Esophagus squamous epithelium (tissue), 5 donors: ENCODE data around the gene TMEM200A. TPM values are rescaled to one million over a fixed set of nuclear protein-coding genes. Genes with fewer than 3 reads are reported as not detected.

ENCODE experiments used
- DNase-seq: peaks from one replicate; lab custom pipeline; 2025; lab: John Stamatoyannopoulos, UW
- H3K27ac ChIP-seq, 4 donors: fragments of 200-600 bp; sonication (generic); one replicate each; pipeline ENCODE4 v1.5.1; 2016 to 2019; ENCODE audit warnings: mild to moderate bottlenecking in 1 of 4
- H3K27me3 ChIP-seq, 4 donors: fragments of 200-600 bp; sonication (generic); 1 replicate in 3 of 4; 2 replicates in 1 of 4; pipeline versions ENCODE4 v1.5.1 to v1.6.0; 2017 to 2021; ENCODE audit warnings: antibody characterized with exemption in 1 of 4
- H3K36me3 ChIP-seq, 3 donors: fragments of 200-600 bp; sonication (generic); one replicate each; pipeline ENCODE4 v1.5.1; 2016 to 2019
- H3K4me1 ChIP-seq, 3 donors: fragments of 200-600 bp; sonication (generic); one replicate each; pipeline ENCODE4 v1.5.1; 2017 to 2019
- H3K4me3 ChIP-seq, 4 donors: fragments of 200-600 bp; sonication (generic); 1 replicate in 3 of 4; 2 replicates in 1 of 4; pipeline ENCODE4 v1.5.1; 2016 to 2019; ENCODE audit warnings: mild to moderate bottlenecking in 2 of 4, moderate library complexity in 1 of 4
- H3K9me3 ChIP-seq, 3 donors: fragments of 200-600 bp; sonication (generic); one replicate each; pipeline ENCODE4 v1.5.1; 2016 to 2019
- CTCF ChIP-seq, 6 experiments: fragments of 450-650 bp in 4 of 6; fragments of 200-600 bp in 2 of 6; sonication (generic) in 2 of 6; IDR thresholded peaks; one replicate each; pipeline ENCODE4 v1.5.1; 2016 to 2019; ENCODE audit warnings: antibody characterized with exemption in 6 of 6, mild to moderate bottlenecking in 4 of 6, moderate library complexity in 4 of 6
- POLR2A ChIP-seq, 4 donors: fragments of 450-650 bp; IDR thresholded peaks; one replicate each; pipeline ENCODE4 v1.6.1; 2017; ENCODE audit warnings: antibody characterized with exemption in 4 of 4, mild to moderate bottlenecking in 4 of 4, moderate library complexity in 3 of 4
- WGBS, 2 donors: methylation state at CpG; one replicate each; pipeline ENCODE4 v1.1.5; 2018; 5-methylcytosine and 5-hydroxymethylcytosine counted together
- intact Hi-C: fragments of 100-400 bp; cut with DNase I; formaldehyde crosslinking; loops from one replicate; pipeline ENCODE4 v1.15.0; 2022
- total RNA-seq, 4 donors: library from RNA; depleted of rRNA; stranded (reverse); fragments of >200 nt; gene quantifications; one replicate each; pipeline ENCODE4 v1.1.0, GENCODE V29; 2016
- donor health status: DM: yes; HTN: yes; CAD: no.

The TMEM200A gene
- total RNA-seq, 4 donors from 2014 or later: 0.31 to 1.9 (median 0.62) TPM; not detected in 1

DNA sequence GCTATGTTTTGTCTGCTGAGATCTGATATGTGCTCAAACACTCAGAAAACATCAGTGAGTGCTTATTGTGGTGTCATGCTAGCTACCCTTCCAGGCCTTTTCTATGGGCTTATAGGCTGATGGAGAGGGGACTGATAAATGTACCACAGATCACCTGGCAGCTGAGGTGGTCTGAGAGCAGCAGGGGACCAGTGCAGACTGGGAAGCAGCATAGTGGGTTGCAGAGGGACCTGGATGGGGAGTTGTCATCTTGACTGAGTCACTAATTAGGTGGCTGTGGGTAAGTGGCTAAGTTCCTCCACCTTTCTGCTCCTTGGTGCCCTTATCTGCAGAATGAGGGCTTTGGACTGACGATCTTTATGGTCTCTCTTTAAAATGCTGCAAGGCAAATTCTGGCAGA lies 2.8 kb downstream of the TMEM200A start:
- Histone ChIP-seq H3K27ac (no peak overlapping the region), H3K4me1 (peaks cover 7 to 30% (median 8%) of the 10 kb centered on the region in 3 donors), H3K36me3 (no peaks in the 10 kb centered on the region), H3K9me3 (no peaks in the 10 kb centered on the region), H3K27me3 (peaks cover 0 to 70% (median 2%) of the 10 kb centered on the region in 4 donors), H3K4me3 (no peak overlapping the region)
- TF ChIP-seq CTCF (IDR thresholded peaks at IDR 0.05) (no peak), POLR2A (IDR thresholded peaks at IDR 0.05) (no peak)
- no peak for DNase-seq
- intact Hi-C loops: no loop called here
- 60 to 71% methylated on average over 1 of the region's 1 CpG for WGBS, 2 donors

GRCh38 chr6:130369831-130370230 lies 4.0 kb downstream of the TMEM200A start:
- Histone ChIP-seq H3K27ac (no peak overlapping the region), H3K4me1 (peaks cover 7 to 29% (median 8%) of the 10 kb centered on the region in 3 donors), H3K4me3 (no peak overlapping the region), H3K9me3 (no peaks in the 10 kb centered on the region), H3K36me3 (no peaks in the 10 kb centered on the region), H3K27me3 (peaks cover 0 to 58% (median 0%) of the 10 kb centered on the region in 4 donors)
- intact Hi-C loops: no loop called here
- no peak for TF ChIP-seq POLR2A (IDR thresholded peaks at IDR 0.05)
- TF ChIP-seq CTCF (IDR thresholded peaks at IDR 0.05): no peak
- DNase-seq: no peak
- WGBS, 2 donors: 69 to 100% methylated on average over 1 of the region's 1 CpG

DNA sequence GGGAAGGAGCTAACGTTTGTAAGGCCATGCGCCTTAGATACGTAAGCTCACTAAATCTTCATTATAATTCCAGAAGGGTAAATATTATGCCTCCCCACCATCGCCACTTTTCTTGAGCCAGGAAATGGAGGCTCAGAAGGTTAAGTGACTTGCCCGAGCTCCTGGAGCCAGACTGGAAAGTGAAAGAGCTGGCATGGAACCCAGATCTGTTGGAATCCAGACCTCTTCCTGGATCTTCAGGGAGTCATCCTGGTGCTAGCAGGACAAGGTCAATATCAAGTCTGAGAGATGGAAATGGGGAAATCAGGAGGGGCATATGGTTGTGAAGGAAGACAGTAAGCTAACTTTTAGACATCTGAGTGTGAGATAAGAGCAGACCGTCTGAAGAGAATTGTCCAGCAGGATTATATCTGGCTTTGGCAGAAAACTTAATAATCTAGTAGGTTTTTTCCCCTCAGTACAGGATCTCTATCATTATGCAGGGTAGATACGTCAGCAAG lies 6.2 kb downstream of the TMEM200A start:
- H3K4me3 ChIP-seq: no peak overlapping the region
- DNase-seq: no peak
- TF ChIP-seq CTCF (IDR thresholded peaks at IDR 0.05) (no peak), POLR2A (IDR thresholded peaks at IDR 0.05) (no peak)
- H3K4me1 ChIP-seq: peaks cover 0 to 8% (median 0%) of the 10 kb centered on the region in 3 donors
- H3K9me3 ChIP-seq: no peaks in the 10 kb centered on the region
- no peak overlapping the region for H3K27ac ChIP-seq
- WGBS, 2 donors: 71 to 76% methylated on average over 7 of the region's 7 CpGs
- H3K36me3 ChIP-seq: no peaks in the 10 kb centered on the region
- H3K27me3 ChIP-seq: peaks cover 0 to 37% (median 0%) of the 10 kb centered on the region in 4 donors
- intact Hi-C loops: no loop called here

DNA sequence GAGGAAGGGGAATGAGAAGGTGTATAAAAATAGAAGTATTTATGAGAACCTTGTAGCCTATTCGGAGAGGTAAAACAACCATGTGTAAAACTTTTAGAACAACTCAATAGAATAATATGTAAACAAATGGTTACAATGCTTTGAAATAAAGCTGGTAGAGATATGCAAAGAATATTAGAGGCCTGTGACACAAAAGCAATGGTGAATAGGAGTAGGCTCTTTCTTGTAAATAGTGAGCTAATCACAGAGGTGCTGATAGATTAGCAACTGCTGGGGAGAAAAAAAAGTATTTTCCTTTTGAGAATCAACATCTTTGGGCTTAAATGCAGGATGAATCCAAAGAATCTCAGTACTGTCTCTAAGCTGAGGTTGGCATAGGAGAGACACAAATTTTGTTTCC lies 7.0 kb downstream of the TMEM200A start:
- Histone ChIP-seq H3K27me3 (peaks cover 0 to 29% (median 0%) of the 10 kb centered on the region in 4 donors), H3K27ac (no peak overlapping the region), H3K9me3 (no peaks in the 10 kb centered on the region), H3K4me3 (no peak overlapping the region), H3K36me3 (no peaks in the 10 kb centered on the region), H3K4me1 (no peaks in the 10 kb centered on the region)
- WGBS, 2 donors: 88% methylated on average over 1 of the region's 1 CpG
- intact Hi-C loops: no loop called here
- no peak for DNase-seq
- TF ChIP-seq POLR2A (IDR thresholded peaks at IDR 0.05) (no peak), CTCF (IDR thresholded peaks at IDR 0.05) (no peak)

- Histone ChIP-seq H3K36me3 (no peaks in the 10 kb centered on the region), H3K27me3 (peaks cover 0 to 17% (median 0%) of the 10 kb centered on the region in 4 donors), H3K9me3 (no peaks in the 10 kb centered on the region), H3K4me1 (no peaks in the 10 kb centered on the region), H3K27ac (no peak overlapping the region), H3K4me3 (no peak overlapping the region)
- WGBS, 2 donors: 35 to 50% methylated on average over 1 to 2 of the region's 2 CpGs
- TF ChIP-seq CTCF (IDR thresholded peaks at IDR 0.05) (no peak), POLR2A (IDR thresholded peaks at IDR 0.05) (no peak)
- DNase-seq: no peak
- intact Hi-C loops: no loop called here
Observed at GRCh38 chr6:130373992-130374391, 8.2 kb downstream of the TMEM200A start.
